Ovary (tissue), 3 donors: Measurements from ENCODE around the gene ABI3BP.

ENCODE experiments used
- POLR2A ChIP-seq: fragments of 450-650 bp; IDR thresholded peaks from one replicate; pipeline ENCODE4 v1.6.1; 2017; ENCODE audit warnings: antibody characterized with exemption, mild to moderate bottlenecking, moderate library complexity
- TF ChIP-seq, protein P1 (sequence below), 3 donors: fragments of 450-650 bp in 2 of 3; fragments of 200-600 bp in 1 of 3; IDR thresholded peaks; one replicate each; pipeline versions ENCODE4 v1.5.1 to v1.8.0; 2016 to 2022; ENCODE audit warnings: antibody characterized with exemption in 3 of 3, mild to moderate bottlenecking in 1 of 3
- donor health status: DM: no; HTN: no; CAD: no.

DNA sequence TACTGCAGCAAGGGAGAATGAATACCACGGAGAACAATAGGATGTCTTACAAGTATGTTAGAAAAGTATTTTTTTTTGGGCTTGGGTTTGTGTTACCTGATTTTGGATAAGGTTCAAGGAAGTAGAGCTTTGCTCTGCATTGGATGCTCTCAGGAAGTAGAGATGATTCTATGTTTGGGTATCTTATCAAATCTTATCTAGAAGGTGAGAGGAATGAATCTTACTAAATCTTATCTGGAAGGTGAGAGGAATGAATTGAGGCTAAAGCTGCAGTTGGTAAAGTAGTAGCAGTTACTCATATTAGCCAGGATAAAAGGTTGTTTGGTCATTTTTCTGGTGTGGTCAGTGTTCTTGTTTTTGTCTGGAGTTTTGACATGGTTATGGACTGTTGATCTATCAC, 266.5 kb downstream of the ABI3BP start:
- TF ChIP-seq, protein P1, sequence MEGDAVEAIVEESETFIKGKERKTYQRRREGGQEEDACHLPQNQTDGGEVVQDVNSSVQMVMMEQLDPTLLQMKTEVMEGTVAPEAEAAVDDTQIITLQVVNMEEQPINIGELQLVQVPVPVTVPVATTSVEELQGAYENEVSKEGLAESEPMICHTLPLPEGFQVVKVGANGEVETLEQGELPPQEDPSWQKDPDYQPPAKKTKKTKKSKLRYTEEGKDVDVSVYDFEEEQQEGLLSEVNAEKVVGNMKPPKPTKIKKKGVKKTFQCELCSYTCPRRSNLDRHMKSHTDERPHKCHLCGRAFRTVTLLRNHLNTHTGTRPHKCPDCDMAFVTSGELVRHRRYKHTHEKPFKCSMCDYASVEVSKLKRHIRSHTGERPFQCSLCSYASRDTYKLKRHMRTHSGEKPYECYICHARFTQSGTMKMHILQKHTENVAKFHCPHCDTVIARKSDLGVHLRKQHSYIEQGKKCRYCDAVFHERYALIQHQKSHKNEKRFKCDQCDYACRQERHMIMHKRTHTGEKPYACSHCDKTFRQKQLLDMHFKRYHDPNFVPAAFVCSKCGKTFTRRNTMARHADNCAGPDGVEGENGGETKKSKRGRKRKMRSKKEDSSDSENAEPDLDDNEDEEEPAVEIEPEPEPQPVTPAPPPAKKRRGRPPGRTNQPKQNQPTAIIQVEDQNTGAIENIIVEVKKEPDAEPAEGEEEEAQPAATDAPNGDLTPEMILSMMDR (IDR thresholded peaks at IDR 0.05): no peak
- TF ChIP-seq POLR2A: no peak
